GM12878 (cell line): ENCODE results near the gene GCK.

ENCODE experiments used
- EED ChIP-seq: sonication (generic); IDR thresholded peaks from 2 replicates; pipeline ENCODE4 v1.6.1; 2016; ENCODE audit warnings: antibody characterized with exemption, low read depth
- TF ChIP-seq, protein P1 (sequence below), 3 experiments: IDR thresholded peaks in 2 of 3; conservative IDR thresholded peaks in 1 of 3; 2 replicates each; pipeline ENCODE4 v1.5.1; 2011; ENCODE audit warnings: low read depth in 3 of 3, low read length in 3 of 3, mild to moderate bottlenecking in 3 of 3, control low read depth in 2 of 3, moderate library complexity in 2 of 3, inconsistent platforms in 1 of 3, mixed read lengths in 1 of 3; ENCODE audit not compliant: control insufficient read depth in 2 of 3, insufficient read depth in 1 of 3; ENCODE audit errors: extremely low read depth in 1 of 3

DNA sequence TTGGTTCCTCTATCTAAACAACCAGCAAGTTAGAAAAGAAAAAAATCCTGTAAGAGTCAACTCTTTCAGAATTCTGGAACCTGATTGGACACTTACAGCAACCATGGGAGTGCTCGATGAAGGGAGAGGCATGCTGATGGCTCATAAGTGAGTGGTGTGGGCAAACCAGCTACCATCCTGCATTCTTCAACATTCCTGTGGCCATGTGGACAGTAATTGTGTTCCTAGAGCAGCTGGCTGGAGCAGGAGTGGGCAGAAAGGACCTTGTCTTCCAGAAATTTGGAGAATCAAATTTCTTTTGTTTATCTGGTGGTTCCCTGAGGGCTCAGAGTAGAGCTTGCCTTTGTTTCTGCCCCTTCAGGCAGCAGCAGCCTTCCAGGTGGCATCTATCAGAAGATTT, 25.6 kb downstream of the GCK start:
- TF ChIP-seq, protein P1, sequence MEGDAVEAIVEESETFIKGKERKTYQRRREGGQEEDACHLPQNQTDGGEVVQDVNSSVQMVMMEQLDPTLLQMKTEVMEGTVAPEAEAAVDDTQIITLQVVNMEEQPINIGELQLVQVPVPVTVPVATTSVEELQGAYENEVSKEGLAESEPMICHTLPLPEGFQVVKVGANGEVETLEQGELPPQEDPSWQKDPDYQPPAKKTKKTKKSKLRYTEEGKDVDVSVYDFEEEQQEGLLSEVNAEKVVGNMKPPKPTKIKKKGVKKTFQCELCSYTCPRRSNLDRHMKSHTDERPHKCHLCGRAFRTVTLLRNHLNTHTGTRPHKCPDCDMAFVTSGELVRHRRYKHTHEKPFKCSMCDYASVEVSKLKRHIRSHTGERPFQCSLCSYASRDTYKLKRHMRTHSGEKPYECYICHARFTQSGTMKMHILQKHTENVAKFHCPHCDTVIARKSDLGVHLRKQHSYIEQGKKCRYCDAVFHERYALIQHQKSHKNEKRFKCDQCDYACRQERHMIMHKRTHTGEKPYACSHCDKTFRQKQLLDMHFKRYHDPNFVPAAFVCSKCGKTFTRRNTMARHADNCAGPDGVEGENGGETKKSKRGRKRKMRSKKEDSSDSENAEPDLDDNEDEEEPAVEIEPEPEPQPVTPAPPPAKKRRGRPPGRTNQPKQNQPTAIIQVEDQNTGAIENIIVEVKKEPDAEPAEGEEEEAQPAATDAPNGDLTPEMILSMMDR (IDR thresholded peaks at IDR 0.05 in 2 of 3, conservative IDR thresholded peaks at IDR 0.05 in 1 of 3; ENCODE audit: control insufficient read depth in 2 of 3, extremely low read depth in 1 of 3, insufficient read depth in 1 of 3, low read depth in 3 of 3, low read length in 3 of 3), result no peak
- no peak for TF ChIP-seq EED
